Activated CD4-positive, alpha-beta T cell treated with anti-CD3 and anti-CD28 coated beads for 48 hours (primary cell): Measurements from ENCODE around the gene GAS6.
"Not testable (repeated sequence)": the region's sequence is repeated elsewhere in the genome, so short reads cannot be mapped to it uniquely, and the experiment has no call there.

ENCODE experiments used
- DNase-seq: peaks from one replicate; pipeline ENCODE4 v3.0.0-alpha.2; 2020

The GAS6 gene

GRCh38 chr13:113804017-113804702 lies 59.7 kb downstream of the GAS6 start:
- DNase-seq = no peak

- DNase-seq = no peak
These were observed 60.4 kb downstream of the GAS6 start for GRCh38 chr13:113803409-113804016.

- peak; percentile 19 for DNase-seq
These were observed 61.1 kb downstream of the GAS6 start for GRCh38 chr13:113802761-113803160.

GRCh38 chr13:113802090-113802531 lies 61.8 kb downstream of the GAS6 start:
- DNase-seq = no peak

- no peak for DNase-seq
These were observed 62.5 kb downstream of the GAS6 start for GRCh38 chr13:113801289-113801961.

GRCh38 chr13:113800576-113800926 lies 63.3 kb downstream of the GAS6 start:
- DNase-seq = no peak

GRCh38 chr13:113798200-113798811 lies 65.6 kb downstream of the GAS6 start:
- DNase-seq = no peak

GRCh38 chr13:113796964-113797676 lies 66.8 kb downstream of the GAS6 start:
- DNase-seq = no peak

GRCh38 chr13:113796211-113796963 lies 67.5 kb downstream of the GAS6 start:
- no peak for DNase-seq

- not testable (repeated sequence) for DNase-seq
These were observed 68.5 kb downstream of the GAS6 start for GRCh38 chr13:113795362-113795761.

GRCh38 chr13:113794764-113795173 lies 69.1 kb downstream of the GAS6 start:
- no peak for DNase-seq

- DNase-seq = no peak
These were observed 69.8 kb downstream of the GAS6 start for GRCh38 chr13:113794086-113794485.

GRCh38 chr13:113793718-113794085 lies 70.2 kb downstream of the GAS6 start:
- no peak for DNase-seq

GRCh38 chr13:113792886-113793717 lies 70.8 kb downstream of the GAS6 start:
- DNase-seq = no peak

GRCh38 chr13:113792236-113792770 lies 71.6 kb downstream of the GAS6 start:
- DNase-seq = no peak

- no peak for DNase-seq
These were observed 72.1 kb downstream of the GAS6 start for GRCh38 chr13:113791761-113792160.

- DNase-seq = no peak
These were observed 72.7 kb downstream of the GAS6 start for GRCh38 chr13:113791226-113791625.

- DNase-seq = not testable (repeated sequence)
These were observed 73.9 kb downstream of the GAS6 start for GRCh38 chr13:113789931-113790330.

- DNase-seq = no peak
These were observed 74.7 kb downstream of the GAS6 start for GRCh38 chr13:113789167-113789566.

GRCh38 chr13:113788413-113789135 lies 75.3 kb downstream of the GAS6 start:
- DNase-seq = no peak
